Activated B cell treated with CpG ODN at 0.5 μM for 24 hours (primary cell): ENCODE results near the gene SMDT1. TPM values are rescaled to one million over a fixed set of nuclear protein-coding genes. Genes with fewer than 3 reads are reported as not detected.

Experiments
- total RNA-seq: library from RNA; stranded (reverse); gene quantifications from 2 replicates; pipeline ENCODE4 v1.2.3, GENCODE V29; 2022

The SMDT1 gene
- total RNA-seq, 1 donor from 2014 or later = 165 TPM

Other genes with a start within 250 kb of the SMDT1 start
- 253 and 307 TPM in 2 replicates for gene SREBF2, start 246.6 kb upstream of the SMDT1 start, total RNA-seq
- 10.9 and 12.6 TPM in 2 replicates for gene SHISA8, start 164.6 kb upstream of the SMDT1 start, total RNA-seq
- 266 and 295 TPM in 2 replicates for gene TNFRSF13C, start 152.9 kb upstream of the SMDT1 start, total RNA-seq
- gene CENPM, start 132.5 kb upstream of the SMDT1 start, total RNA-seq = 9.6 and 13.3 TPM in 2 replicates
- 0.49 and 0.54 TPM in 2 replicates for gene SEPTIN3, start 110.3 kb upstream of the SMDT1 start, total RNA-seq
- gene WBP2NL, start 80.9 kb upstream of the SMDT1 start, total RNA-seq = 6.8 and 7.8 TPM in 2 replicates
- gene NAGA, start 8.9 kb upstream of the SMDT1 start, total RNA-seq = 24.3 and 26.8 TPM in 2 replicates
- gene PHETA2, start 5.5 kb upstream of the SMDT1 start, total RNA-seq = 2.7 and 3.1 TPM in 2 replicates
- 73.6 and 83.2 TPM in 2 replicates for gene NDUFA6, start 11.1 kb downstream of the SMDT1 start, total RNA-seq
- 1.3 and 2.8 TPM in 2 replicates for gene CYP2D6, start 51.1 kb downstream of the SMDT1 start, total RNA-seq
- 52.0 and 62.1 TPM in 2 replicates for gene TCF20, start 191.0 kb downstream of the SMDT1 start, total RNA-seq